SIG-M5 treated with dmso at 0.1 percent for 504 hours (cell line): ENCODE results near the gene GPR15.
A peak's percentile ranks its signal among the peaks of the same experiment; 100 is the strongest.
"Not testable (repeated sequence)": the region's sequence is repeated elsewhere in the genome, so short reads cannot be mapped to it uniquely, and the experiment has no call there.

Source experiments
- DNase-seq: peaks from one replicate; lab custom pipeline; 2025; ENCODE audit not compliant: unreplicated experiment; lab: John Stamatoyannopoulos, UW

Gene GPR15

DNA sequence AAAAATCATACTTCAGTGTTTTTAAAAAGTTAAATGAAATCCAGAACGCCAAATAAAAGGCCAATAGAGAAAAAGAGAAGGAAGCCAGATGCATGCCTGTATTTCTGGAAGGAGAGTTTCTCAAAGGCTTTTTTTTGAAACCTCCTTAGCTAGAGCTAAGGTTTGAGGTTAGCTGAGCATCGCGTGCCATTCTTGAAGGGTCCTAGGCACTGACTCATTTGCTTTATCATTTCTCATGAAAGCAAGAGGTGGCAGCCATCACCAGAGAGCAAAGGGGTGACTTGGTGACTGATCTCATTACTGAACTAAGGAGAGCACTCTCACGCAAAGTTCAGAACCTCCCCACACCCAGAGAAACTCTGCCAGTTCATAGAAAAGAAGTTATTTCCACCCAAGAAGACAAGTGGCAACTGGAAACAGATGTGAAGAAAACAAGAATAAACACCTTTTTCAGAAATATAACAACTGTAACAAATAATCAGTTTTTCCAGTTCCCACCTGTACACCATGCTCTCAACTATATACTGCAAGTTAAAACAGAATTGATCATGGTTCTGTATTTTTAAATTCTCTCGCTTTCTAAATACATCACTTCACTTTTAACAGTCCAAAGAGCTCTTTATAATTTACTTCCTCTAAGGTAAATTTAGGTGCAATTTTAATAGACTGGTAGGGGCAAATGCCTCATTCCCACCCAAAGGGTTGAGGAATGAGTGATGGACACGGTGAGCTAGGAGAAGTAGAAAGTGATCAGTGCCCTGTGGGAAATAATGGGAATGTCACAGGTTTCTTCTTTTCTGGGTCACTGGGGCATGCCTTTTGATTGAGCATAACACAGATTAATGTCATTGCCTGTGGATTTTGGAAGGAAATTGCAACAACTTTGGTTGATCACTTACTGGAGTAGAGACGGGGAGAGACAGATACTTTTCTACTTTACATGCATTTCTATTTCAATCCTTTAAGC lies 24.7 kb downstream of the GPR15 start:
- DNase-seq, result no peak

- DNase-seq, result no peak
Observed at GRCh38 chr3:98557324-98558010, 25.7 kb downstream of the GPR15 start.

DNA sequence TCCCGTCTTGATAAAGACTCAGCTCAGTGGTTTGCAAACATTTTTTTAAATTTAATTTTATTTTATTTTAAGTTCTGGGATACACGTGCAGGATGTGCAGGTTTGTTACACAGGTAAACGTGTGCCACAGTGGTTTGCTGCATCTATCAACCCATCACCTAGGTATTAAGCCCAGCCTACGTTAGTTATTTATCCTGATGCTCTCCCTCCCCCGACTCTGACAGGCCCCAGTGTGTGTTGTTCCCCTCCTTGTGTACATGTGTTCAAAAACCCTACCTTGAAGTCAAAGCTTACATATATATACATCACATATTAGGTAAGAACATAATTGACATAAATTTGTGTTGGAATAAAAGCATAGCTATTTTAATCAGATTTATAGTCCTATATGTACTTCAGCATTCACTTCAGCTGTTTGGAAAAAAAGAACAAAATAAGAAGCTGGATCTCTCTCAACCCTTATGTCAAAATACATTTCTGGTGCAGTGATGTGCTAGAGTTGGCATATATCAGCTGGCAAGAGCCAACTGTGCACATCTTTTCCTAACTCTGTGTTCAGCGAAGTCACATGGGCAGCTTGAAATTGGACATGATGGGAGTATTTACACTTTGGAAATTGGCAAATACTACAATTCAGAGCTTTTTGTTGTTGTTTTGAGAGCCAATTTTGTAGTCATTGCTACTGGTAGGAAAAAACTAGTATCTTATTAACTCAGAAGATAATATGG lies 26.5 kb downstream of the GPR15 start:
- DNase-seq, result no peak

DNA sequence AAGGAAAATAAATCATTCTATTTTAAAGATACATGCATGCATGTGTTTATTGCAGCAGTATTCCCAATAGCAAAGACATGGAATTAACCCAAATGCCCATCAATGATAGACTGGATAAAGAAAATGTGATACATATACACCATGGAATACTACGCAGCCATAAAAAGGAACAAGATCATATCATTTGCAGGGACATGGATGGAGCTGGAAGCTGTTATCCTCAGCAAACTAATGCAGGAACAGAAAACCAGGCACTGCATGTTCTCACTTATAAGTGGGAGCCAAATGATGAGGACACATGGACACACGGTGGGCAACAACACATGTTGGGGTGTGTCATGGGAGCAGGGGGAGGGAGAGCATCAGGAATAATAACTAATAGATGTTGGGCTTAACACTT lies 28.0 kb downstream of the GPR15 start:
- not testable (repeated sequence) for DNase-seq

DNA sequence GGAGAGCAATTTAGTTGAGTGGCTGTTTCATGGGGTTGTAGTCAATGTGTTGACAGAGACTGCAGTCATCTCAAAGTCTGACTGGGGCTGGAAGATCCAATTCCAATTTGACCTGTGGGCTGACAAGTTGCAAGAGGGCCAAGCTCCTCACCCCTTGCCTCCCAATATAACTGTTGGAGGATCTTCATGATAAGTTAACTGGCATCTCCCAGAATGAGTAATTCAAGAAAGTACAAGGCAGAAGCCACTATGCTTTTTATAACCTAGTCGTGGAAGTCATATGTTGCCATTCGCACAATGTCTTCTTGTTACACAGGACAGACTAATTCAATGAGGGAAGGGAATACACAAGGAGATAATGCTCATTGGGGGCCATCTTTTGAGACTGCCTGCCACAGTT lies 29.1 kb downstream of the GPR15 start:
- no peak for DNase-seq

GRCh38 chr3:98561727-98562521 lies 30.1 kb downstream of the GPR15 start:
- no peak for DNase-seq

DNA sequence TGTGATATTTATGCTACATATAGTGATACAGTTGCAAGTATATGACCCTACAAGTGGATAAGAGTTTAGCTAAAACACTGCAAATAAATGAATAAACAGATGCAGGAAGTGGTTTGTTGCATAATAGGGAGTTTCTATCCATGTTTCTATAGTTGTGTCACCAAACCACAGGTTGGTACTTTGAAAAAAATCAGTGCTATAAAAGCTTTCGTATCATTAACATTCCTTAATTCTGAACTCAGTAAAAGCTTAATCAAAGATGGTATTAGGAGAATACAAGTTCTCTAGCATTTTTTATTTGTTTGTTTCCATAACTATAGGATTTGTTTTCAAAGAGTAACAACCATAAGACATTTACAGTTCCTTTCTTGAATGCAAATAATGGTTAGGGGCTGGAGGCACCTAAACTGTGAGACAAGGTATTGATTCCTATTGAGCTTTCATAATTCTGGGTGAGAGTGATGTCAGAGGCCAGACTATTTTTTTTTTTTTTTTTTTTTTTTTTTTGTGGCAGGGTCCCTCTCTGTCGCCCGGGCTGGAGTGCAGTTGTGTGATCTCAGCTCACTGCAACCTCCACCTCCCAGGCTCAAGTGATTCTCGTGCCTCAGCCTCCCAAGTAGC lies 32.0 kb downstream of the GPR15 start:
- no peak for DNase-seq

- no peak for DNase-seq
Observed at GRCh38 chr3:98564282-98565005, 32.7 kb downstream of the GPR15 start.

GRCh38 chr3:98565237-98565643 lies 33.5 kb downstream of the GPR15 start:
- no peak for DNase-seq

DNA sequence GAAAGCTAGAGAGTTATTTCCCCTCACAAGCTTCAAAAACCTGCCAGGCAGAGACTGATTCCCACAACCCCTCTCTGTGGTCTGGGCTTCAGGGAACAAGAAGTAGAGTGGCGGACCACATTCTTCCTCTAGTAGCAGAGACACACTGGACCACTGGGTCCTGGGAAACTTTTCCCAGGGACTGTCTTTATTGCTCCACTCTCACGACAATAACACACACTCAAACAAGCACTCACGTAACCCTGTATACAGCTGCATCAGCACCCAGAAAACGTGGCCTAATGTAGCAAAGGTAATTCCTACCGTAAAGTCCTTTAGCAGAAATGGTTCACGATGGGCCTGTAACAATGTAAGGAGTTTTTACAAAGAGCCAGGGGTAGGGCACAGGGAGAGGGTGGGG lies 34.1 kb downstream of the GPR15 start:
- no peak for DNase-seq

GRCh38 chr3:98567666-98568270 lies 36.0 kb downstream of the GPR15 start:
- no peak for DNase-seq

- no peak for DNase-seq
Observed at GRCh38 chr3:98568402-98568801, 36.6 kb downstream of the GPR15 start.

DNA sequence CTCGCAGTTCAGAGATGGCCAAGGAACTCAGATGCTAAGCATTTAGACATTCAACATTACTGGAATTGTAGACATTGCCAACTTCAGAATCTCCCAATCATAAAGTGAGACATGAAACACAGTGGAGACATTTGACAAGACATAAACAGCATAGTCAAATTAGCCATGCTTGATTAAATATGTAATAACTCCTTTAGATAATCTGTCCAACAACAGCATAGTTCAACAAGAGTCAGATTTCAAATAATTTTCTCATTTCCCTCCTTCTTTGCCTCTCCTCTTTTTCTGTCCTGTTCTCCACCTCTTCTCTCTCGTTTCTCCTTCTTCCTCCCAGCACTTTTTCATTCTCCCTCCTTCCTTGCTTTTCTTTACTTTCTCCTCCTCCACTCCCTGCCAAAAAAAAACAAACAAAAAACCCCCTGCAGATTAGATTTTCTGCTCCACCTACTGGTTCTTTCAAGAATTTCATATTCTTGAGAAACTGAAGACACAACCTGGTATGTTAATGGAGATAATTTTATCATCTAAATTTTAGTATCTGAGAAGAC lies 41.5 kb downstream of the GPR15 start:
- peak; percentile 17 for DNase-seq

DNA sequence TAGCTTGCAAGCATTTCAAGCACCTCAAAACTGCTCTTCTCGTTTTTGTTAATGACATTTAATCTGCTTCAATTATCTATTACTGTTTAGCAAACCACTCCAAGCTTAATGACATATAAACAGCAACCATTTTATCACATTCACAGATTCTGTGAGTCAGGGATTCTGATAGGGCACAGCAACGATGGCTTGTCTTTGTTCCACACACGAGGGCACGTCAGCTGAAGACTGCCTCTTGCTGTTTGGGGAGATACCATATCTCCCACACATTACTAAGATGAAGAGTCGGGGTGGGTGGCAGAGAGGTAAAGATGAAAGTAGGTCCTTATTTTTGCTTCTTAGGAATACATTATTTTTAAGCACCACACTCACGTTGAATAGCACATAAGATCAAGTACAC lies 42.4 kb downstream of the GPR15 start:
- no peak for DNase-seq

DNA sequence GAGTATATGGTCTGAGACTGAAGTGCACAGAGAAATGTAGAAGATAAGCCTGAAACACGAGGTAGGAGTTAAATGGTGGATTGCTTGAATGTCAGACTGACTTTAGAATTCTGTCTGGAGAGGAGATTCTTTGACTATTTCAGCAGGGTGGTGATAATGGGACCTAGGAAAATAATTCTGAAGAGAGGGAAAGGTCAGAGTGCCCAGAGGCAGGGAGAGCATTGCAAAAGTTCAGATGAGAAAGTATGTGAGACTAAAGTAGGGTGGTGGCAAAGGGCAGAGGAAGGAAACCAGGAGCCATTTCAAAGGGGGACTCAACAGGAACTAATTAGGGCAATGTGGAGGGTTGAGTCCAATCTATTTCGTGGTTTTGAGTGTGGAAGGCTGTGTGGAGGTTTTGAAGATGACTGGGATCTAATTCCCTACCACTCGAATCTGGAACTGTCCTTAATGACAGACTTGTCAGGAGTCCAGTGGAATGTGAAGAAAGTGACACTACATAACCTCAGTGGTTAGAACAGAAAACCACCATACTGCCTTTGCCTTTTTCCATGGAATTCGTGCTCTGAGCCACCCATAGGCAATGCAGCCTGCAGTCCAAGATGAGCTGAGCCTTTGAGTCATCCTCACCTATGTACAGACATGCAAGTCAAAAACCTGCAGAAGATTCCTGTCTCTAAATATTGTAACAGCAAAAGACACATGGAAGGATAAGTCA lies 45.6 kb downstream of the GPR15 start:
- DNase-seq, result no peak

- no peak for DNase-seq
Observed at GRCh38 chr3:98580401-98581386, 48.9 kb downstream of the GPR15 start.

- no peak for DNase-seq
Observed at GRCh38 chr3:98581474-98581873, 49.7 kb downstream of the GPR15 start.
